Muscle layer of colon (tissue), 2 donors: ENCODE data around the gene SLIT3.
"Not testable (repeated sequence)": the region's sequence is repeated elsewhere in the genome, so short reads cannot be mapped to it uniquely, and the experiment has no call there.

ENCODE experiments used
- H3K27ac ChIP-seq: one replicate; pipeline ENCODE4 v1.7.0; 2013; ENCODE audit warnings: low read depth, mild to moderate bottlenecking, low read length, moderate library complexity
- H3K27me3 ChIP-seq, 2 donors: one replicate each; pipeline ENCODE4 v1.7.0; 2013; ENCODE audit warnings: low read length in 2 of 2, mild to moderate bottlenecking in 2 of 2; ENCODE audit not compliant: insufficient read depth in 2 of 2, control insufficient read depth in 1 of 2
- H3K36me3 ChIP-seq: one replicate; pipeline ENCODE4 v1.7.0; 2013; ENCODE audit warnings: mild to moderate bottlenecking, low read length; ENCODE audit not compliant: insufficient read depth
- H3K4me1 ChIP-seq: one replicate; pipeline ENCODE4 v1.7.0; 2013; ENCODE audit warnings: mild to moderate bottlenecking, low read length; ENCODE audit not compliant: insufficient read depth
- H3K4me3 ChIP-seq, 2 donors: one replicate each; pipeline ENCODE4 v1.7.0; 2013; ENCODE audit warnings: low read length in 2 of 2, low read depth in 1 of 2, mild to moderate bottlenecking in 1 of 2, moderate library complexity in 1 of 2
- H3K9ac ChIP-seq: one replicate; pipeline ENCODE4 v1.7.0; 2013; ENCODE audit warnings: low read length
- H3K9me3 ChIP-seq: one replicate; pipeline ENCODE4 v1.7.0; 2013; ENCODE audit warnings: mild to moderate bottlenecking, low read length
- donor health status: abdominal sarcoma.
- donor health status: Adenocarcinoma of cecum.

Gene SLIT3

DNA sequence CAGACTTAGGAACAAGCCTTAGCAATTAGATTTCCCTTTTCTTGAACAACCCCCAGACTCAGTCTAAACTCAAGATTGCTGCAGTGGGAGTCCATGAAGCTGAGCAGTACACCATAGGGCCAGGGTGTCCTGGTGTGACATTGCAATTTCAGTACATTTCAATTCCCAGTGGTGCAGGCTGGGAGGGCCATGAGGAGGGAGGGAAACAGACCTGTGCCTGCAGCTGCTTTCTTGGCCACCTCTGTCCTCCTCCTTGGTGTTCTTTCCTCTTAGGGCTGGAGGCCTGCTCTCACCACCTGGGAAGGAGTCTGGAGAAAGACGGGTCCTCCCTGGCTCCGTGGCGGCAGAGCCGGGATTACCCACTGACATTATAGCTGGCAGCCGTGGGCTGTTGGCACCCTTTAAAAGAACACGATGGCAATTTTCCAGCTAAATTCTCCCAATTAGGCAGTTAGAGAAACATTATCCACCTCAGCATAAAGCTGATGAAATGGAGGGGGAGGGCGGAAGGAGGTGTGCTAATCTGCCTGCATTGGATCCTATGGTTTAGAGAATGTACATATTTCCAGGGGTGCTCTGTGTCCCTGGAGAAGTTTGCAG lies 186.4 kb downstream of the SLIT3 start:
- Histone ChIP-seq H3K9me3 (no peaks in the 10 kb centered on the region), H3K27me3 (no peaks in the 10 kb centered on the region), H3K27ac (no peak overlapping the region), H3K9ac (no peak overlapping the region), H3K4me1 (no peaks in the 10 kb centered on the region), H3K4me3 (no peak overlapping the region), H3K36me3 (no peaks in the 10 kb centered on the region)

DNA sequence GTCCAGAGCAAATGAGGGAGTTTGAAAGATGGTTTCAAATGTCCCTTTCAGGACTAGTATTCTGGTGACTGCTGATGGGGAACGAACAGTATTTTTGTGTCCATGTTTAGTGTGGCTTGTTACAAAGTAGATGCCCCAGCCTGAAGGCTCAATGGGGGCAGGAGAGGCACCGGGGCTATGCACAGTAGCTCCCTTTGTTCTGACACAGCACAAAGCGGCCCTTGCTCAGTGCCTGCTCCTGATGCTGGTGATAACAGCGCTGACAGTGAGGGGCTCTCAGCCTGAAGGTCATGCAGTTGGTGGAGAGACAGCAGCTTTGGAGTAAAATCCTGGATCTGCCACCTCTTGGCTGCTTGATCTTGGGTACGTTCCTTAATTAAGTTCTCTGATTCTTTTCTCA lies 188.9 kb downstream of the SLIT3 start:
- no peaks in the 10 kb centered on the region for H3K27me3 ChIP-seq
- no peaks in the 10 kb centered on the region for H3K4me1 ChIP-seq

DNA sequence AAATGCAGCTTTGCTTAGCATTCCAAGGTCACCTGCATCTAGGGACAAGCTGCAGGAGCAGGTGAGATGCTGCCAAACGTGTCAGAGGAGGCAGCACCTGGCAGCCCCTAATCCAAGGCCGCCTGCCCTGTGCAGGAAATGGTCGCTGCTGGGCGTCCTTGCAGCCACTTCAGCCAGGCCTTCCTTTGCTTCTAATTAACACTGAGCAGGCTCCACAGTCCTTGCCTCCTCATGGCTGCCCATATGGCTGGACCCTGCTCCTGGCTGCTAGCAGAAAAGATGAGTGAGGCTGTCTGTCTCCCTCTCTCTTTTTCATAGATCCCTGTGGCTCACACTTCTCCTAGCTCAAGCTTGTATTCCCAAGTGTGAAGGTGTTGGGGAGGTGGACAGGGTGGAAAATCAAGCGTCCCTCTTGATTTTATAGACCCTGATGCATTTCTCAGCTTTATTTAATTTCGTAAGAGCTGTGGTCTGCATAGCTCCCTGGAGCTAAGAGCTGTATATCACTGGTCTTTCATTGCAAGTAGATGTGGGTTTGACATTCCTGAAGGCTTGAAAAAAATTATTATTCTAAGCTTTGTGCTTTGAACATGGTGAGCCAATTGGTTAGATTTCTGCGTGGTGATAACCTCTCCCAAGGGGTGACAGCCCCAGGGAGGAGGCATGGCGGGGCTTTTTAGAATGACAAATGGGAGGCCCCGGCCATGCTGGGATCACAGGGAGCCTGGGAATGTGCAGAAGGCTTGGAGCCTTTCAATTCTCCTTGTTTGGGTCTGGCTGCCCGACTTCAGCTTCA lies 193.8 kb downstream of the SLIT3 start:
- Histone ChIP-seq H3K36me3 (no peaks in the 10 kb centered on the region), H3K4me3 (no peak overlapping the region), H3K9ac (no peak overlapping the region), H3K4me1 (no peaks in the 10 kb centered on the region), H3K27ac (no peak overlapping the region), H3K27me3 (no peaks in the 10 kb centered on the region), H3K9me3 (no peaks in the 10 kb centered on the region)

More for the DNA sequence above, 188.9 kb downstream of the SLIT3 start:
- no peak overlapping the region for H3K4me3 ChIP-seq
- no peak overlapping the region for H3K9ac ChIP-seq
- H3K27ac ChIP-seq, result no peak overlapping the region
- no peaks in the 10 kb centered on the region for H3K36me3 ChIP-seq
- H3K9me3 ChIP-seq, result no peaks in the 10 kb centered on the region

DNA sequence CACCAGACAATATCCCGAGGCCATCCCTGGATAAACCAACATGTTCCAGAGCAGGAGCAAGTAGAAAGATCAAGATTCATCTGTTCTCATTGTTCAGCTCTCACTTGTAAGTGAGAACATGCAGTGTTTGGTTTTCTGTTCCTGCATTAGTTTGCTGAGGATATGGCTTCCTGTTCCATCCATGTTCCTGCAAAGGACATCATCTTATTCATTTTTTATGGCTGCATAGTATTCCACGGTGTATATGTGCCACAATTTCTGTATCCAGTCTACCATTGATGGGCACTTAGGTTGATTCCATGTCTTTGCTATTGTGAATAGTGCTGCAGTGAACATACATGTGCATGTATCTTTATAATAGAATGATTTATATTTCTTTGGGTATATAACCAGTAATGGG lies 195.4 kb downstream of the SLIT3 start:
- not testable (repeated sequence) for H3K4me3 ChIP-seq, H3K4me1 ChIP-seq, H3K9me3 ChIP-seq, H3K27ac ChIP-seq, H3K36me3 ChIP-seq, H3K9ac ChIP-seq, H3K27me3 ChIP-seq

DNA sequence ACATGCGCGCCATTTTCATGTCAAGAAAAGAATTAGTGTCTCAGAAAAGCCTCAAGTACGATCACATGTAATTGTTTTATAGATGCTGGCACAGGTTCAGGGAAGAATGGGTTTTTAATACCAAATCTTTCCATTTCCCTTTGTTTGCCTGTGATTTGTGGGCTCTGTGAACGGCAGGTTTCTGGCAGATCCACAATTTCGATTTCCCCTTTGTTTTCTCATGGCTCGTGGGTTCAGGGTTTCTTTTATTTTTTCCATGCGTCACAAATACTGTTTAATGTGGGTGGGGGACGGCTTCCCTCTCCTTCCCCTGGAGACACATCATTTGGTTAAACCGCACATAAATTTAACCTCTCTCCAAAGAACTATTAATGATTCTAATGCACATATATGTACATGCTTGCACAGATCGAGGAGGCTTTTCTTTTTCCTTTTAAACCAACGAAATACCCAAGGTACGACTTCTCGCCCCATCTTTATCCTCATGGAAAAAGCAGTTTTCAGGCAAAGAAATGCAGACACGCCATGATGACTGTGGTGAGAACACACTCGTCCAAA lies 195.9 kb downstream of the SLIT3 start:
- Histone ChIP-seq H3K4me1 (no peaks in the 10 kb centered on the region), H3K27me3 (no peaks in the 10 kb centered on the region), H3K9ac (no peak overlapping the region), H3K36me3 (no peaks in the 10 kb centered on the region), H3K9me3 (no peaks in the 10 kb centered on the region), H3K4me3 (no peak overlapping the region), H3K27ac (no peak overlapping the region)

DNA sequence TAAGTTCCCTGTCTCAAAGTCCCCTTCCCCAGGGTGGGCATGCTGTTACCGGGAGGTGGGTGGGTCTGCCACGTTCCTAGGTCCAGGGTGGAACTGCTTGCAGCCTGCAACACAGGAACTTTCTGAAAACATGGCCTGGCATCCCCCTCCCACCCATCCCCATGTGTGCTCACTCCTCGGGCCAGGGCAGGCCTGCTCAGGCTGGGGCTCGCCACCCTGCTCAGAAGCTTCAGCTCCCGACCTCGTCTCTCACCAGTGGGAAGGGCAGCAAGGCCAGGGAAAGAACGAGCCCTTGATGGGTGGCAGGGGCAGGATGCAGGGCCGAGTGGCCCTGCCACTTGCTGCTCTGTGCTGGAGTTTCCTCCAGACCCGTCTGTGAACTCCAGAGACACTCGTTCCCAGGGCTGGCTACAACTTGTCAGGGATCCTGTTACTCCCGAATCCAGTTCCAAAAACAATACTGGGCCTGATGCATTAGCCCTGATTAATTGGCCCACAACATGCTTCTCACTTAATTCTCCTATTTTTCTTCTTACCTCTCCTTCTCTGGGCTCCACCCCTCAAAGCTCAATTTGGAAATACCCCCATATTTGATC lies 197.3 kb downstream of the SLIT3 start:
- H3K36me3 ChIP-seq, result no peaks in the 10 kb centered on the region
- no peak overlapping the region for H3K9ac ChIP-seq
- no peaks in the 10 kb centered on the region for H3K4me1 ChIP-seq
- no peak overlapping the region for H3K27ac ChIP-seq
- no peaks in the 10 kb centered on the region for H3K27me3 ChIP-seq
- no peaks in the 10 kb centered on the region for H3K9me3 ChIP-seq
- H3K4me3 ChIP-seq, result no peak overlapping the region

DNA sequence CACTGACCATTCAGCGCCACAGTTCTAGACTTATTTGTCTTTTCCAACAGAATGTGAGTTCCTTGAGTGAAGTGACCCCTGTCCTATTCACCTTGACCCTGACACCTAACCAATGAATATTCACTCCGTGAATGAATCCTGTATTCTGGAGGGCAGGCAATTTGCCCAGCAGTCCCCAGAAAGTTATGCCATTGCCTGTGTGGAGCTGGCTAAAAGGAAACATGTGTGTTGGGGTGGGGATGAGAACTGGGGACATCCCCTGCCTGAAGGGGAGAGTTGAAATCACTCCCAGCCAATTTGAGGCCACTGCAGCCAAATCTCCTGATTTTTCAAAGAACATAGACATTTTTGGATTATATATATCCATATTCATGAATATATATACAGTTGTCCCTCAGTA lies 199.0 kb downstream of the SLIT3 start:
- no peak overlapping the region for H3K9ac ChIP-seq
- no peak overlapping the region for H3K27ac ChIP-seq
- no peaks in the 10 kb centered on the region for H3K27me3 ChIP-seq
- H3K4me3 ChIP-seq, result no peak overlapping the region
- H3K4me1 ChIP-seq, result peaks cover 13% of the 10 kb centered on the region
- H3K36me3 ChIP-seq, result no peaks in the 10 kb centered on the region
- H3K9me3 ChIP-seq, result no peaks in the 10 kb centered on the region

DNA sequence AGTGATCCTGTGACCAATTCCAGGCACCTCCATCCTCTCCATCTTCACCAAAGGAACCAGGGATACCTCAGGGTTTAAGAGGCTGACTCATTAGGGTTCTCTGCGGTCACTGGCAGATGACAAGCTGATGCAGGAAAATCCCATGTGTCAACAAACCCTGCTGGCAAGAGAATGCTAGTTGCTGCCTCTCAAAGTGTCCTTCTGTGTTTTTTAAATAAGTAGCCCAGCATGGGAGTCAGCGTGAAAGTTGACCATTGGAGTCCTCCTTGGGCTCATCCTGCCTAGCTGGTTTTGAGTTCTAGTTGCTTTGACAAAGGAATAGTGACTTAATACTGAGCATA lies 200.2 kb downstream of the SLIT3 start:
- H3K9ac ChIP-seq, result no peak overlapping the region
- no peaks in the 10 kb centered on the region for H3K27me3 ChIP-seq
- H3K4me1 ChIP-seq, result peaks cover 13% of the 10 kb centered on the region
- H3K27ac ChIP-seq, result no peak overlapping the region
- H3K36me3 ChIP-seq, result no peaks in the 10 kb centered on the region
- H3K9me3 ChIP-seq, result no peaks in the 10 kb centered on the region
- H3K4me3 ChIP-seq, result no peak overlapping the region

DNA sequence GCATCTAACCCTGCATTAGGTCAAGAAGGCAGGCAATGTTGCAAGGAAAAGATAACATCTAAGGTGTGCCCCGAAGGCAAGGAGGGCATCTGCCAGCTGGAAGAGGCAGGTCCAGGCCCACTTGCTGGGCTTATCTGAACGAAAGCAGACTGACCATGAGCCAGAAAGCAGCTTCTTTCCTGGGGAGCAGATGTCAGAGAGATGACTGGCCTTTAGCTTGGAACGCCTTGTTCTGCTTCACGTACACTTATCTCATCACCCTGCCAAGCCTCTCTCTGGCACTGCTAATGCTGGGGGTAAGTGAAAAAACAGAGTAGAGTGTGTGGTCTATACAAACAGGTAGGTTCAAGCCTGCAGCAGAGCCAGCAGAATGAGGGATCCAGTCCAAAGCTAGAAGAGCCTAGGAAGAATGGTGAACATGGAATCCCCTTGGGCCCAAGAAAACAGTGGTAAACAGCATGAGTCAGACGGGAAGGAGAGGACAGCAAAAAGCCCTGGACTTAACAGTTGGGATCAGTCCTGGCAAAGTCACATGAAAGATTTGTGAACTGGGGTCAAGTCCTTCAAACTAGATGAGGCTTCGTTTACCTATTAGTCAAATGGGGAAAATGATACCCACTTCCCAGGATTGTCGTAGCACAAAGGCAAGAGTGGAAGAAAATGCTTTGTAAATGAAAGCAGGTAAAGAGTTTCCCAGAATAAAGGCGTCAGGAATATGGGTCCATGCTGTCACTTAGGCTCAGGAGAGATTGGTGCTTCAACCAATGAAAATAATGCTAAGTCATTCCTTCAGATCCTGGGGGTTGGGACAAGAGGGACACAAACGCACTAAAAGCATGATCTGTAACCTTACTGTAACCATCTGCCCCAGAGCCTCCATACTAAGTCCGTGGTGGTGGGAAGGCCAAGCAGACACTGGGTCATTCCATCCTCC lies 200.9 kb downstream of the SLIT3 start:
- H3K4me3 ChIP-seq, result no peak overlapping the region
- peaks cover 13% of the 10 kb centered on the region for H3K4me1 ChIP-seq

DNA sequence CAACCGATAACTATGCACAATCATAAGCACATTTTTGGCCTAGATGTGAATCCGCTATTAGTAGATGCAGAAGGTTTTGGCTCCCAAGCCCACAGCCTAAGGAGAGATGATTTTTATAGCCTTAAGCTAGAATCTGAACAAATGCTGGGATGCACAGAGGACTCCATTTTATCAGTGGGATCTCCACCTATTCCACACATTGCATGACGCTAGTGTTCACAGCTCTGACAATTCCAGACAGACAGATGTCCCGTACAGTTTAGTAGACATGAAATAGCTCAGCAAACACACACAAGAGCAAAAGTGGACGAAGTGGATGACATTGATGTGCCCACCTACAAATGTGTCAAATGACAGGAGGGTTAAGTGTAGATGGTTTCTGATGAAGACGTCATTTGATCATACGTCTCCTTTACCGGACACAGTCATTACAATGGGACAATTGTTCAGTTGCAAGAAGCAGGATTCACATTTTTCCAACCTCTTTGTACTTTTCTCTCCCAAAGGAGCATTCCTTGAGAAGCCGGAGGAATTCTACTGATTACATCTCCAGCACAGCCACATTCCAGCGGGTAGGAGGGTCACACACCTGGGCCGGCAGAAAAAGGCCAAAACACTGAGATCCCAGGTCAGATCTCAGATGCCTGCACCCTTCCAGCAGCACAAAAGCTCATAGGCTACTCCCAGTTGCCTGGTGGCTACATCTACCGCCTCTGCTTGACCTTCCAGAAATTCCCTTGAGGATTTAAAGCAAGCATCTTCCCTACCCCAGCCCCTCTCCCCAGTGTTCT lies 202.4 kb downstream of the SLIT3 start:
- Histone ChIP-seq H3K9me3 (no peaks in the 10 kb centered on the region), H3K4me1 (peaks cover 13% of the 10 kb centered on the region), H3K36me3 (no peaks in the 10 kb centered on the region), H3K9ac (no peak overlapping the region), H3K27me3 (no peaks in the 10 kb centered on the region), H3K4me3 (no peak overlapping the region), H3K27ac (no peak overlapping the region)

More for the DNA sequence above, 200.9 kb downstream of the SLIT3 start:
- H3K27me3 ChIP-seq, result no peaks in the 10 kb centered on the region
- H3K27ac ChIP-seq, result no peak overlapping the region
- H3K36me3 ChIP-seq, result no peaks in the 10 kb centered on the region
- no peaks in the 10 kb centered on the region for H3K9me3 ChIP-seq
- no peak overlapping the region for H3K9ac ChIP-seq
